Testis (tissue), 5 donors: ENCODE measurements around the gene MTPN. TPM values are rescaled to one million over a fixed set of nuclear protein-coding genes. Genes with fewer than 3 reads are reported as not detected.

ENCODE experiments used
- DNase-seq: peaks from one replicate; pipeline ENCODE4 v3.0.0-alpha.2; 2019
- H3K27ac ChIP-seq, 2 donors: fragments of 200-600 bp; sonication (generic); one replicate each; pipeline ENCODE4 v1.5.1; 2019
- H3K27me3 ChIP-seq: fragments of 200-600 bp; sonication (generic); one replicate; pipeline ENCODE4 v1.5.1; 2019
- H3K36me3 ChIP-seq: fragments of 200-600 bp; sonication (generic); one replicate; pipeline ENCODE4 v1.5.1; 2017; ENCODE audit warnings: low read depth; ENCODE audit errors: missing control alignments
- H3K4me1 ChIP-seq: fragments of 200-600 bp; sonication (generic); one replicate; pipeline ENCODE4 v1.5.1; 2019
- H3K4me3 ChIP-seq, 2 donors: fragments of 200-600 bp; sonication (generic); one replicate each; pipeline ENCODE4 v1.5.1; 2017 to 2019
- H3K9me3 ChIP-seq: fragments of 200-600 bp; sonication (generic); one replicate; pipeline ENCODE4 v1.5.1; 2017
- CTCF ChIP-seq, 3 experiments: fragments of 450-650 bp in 2 of 3; fragments of 200-600 bp in 1 of 3; sonication (generic) in 1 of 3; IDR thresholded peaks; one replicate each; pipeline ENCODE4 v1.5.1; 2016 to 2019; ENCODE audit warnings: antibody characterized with exemption in 3 of 3, mild to moderate bottlenecking in 2 of 3, moderate library complexity in 1 of 3
- POLR2A ChIP-seq: fragments of 450-650 bp; IDR thresholded peaks from one replicate; pipeline ENCODE4 v1.6.1; 2017; ENCODE audit warnings: antibody characterized with exemption, mild to moderate bottlenecking, moderate library complexity
- WGBS, 2 donors: methylation state at CpG; one replicate each; pipeline ENCODE4 v1.1.5; 2018; 5-methylcytosine and 5-hydroxymethylcytosine counted together
- intact Hi-C: fragments of 100-400 bp; cut with DNase I; formaldehyde crosslinking; loops from one replicate; pipeline ENCODE4 v1.15.1; 2023; ENCODE audit warnings: low total_unique reads
- long read RNA-seq, 2 donors: transcript quantifications; one replicate each; lab custom pipeline, GENCODE V29; 2026
- polyA plus RNA-seq: library from polyadenylated mRNA; stranded (reverse); fragments of 350-450 nt; fragmentation: Illumina TruSeq; extraction: RNeasy Lipid Tissue Mini Kit (QIAGEN cat#74804); gene quantifications from one replicate; pipeline ENCODE4 v1.2.3, GENCODE V29; 2014; ENCODE audit warnings: low read depth, low replicate concordance; ENCODE audit not compliant: insufficient read depth
- total RNA-seq, 2 donors: library from RNA; depleted of rRNA; stranded (reverse); fragments of >200 nt; gene quantifications; one replicate each; pipeline ENCODE4 v1.2.3, GENCODE V29; 2016

MTPN gene
- 100 to 1,000 TPM; 141 to 144 TPM for total RNA-seq
- polyA plus RNA-seq, result 142 TPM
- long read RNA-seq, donor 1, transcript MTPN-201 (4 exons, 3,738 nt), result major isoform, 71 of 71 reads
- long read RNA-seq, donor 1, partial matches to known transcripts, result 0 of 71 reads
- long read RNA-seq, donor 1, other reads (novel, unspliced or antisense), result 0 of 71 reads
- long read RNA-seq, donor 2, transcript MTPN-201 (4 exons, 3,738 nt), result major isoform, 52 of 52 reads
- long read RNA-seq, donor 2, partial matches to known transcripts, result 0 of 52 reads
- long read RNA-seq, donor 2, other reads (novel, unspliced or antisense), result 0 of 52 reads

GRCh38 chr7:135977007-135977741 lies at the start of gene MTPN:
TSS of gene MTPN (minus strand) at chr7:135977359. CDS start at chr7:135977100, 259 bp downstream.
- TF ChIP-seq POLR2A, result no peak
- peak in 1 of 3 experiments; percentile 5 for TF ChIP-seq CTCF (IDR thresholded peaks at IDR 0.05)
- H3K36me3 ChIP-seq, result no peaks in the 10 kb centered on the region
- peaks cover 19% of the 10 kb centered on the region for H3K4me1 ChIP-seq
- intact Hi-C loops, result no loop called here
- peak within 1 kb of the TSS; percentile 80 to 90 for H3K27ac ChIP-seq
- no peaks in the 10 kb centered on the region for H3K27me3 ChIP-seq
- peak; percentile 99 for DNase-seq
- H3K9me3 ChIP-seq, result no peaks in the 10 kb centered on the region
- WGBS, 2 donors, result 0 to 1% methylated on average over 40 to 47 of the region's 47 CpGs
- H3K4me3 ChIP-seq, result peak within 1 kb of the TSS; percentile 94 to 96

- TF ChIP-seq CTCF (IDR thresholded peaks at IDR 0.05) (no peak), POLR2A (no peak)
- Histone ChIP-seq H3K4me1 (no peaks in the 10 kb centered on the region), H3K36me3 (no peaks in the 10 kb centered on the region), H3K4me3 (no peak overlapping the region), H3K27me3 (no peaks in the 10 kb centered on the region), H3K27ac (no peak overlapping the region), H3K9me3 (no peaks in the 10 kb centered on the region)
- intact Hi-C loops, result no loop called here
- 80 to 85% methylated on average over 2 of the region's 2 CpGs for WGBS, 2 donors
- DNase-seq, result no peak
Observed at GRCh38 chr7:136026209-136026608, 49.0 kb upstream of the MTPN start.

- no peak for TF ChIP-seq CTCF (IDR thresholded peaks at IDR 0.05)
- TF ChIP-seq POLR2A, result no peak
- whole genome bisulfite sequencing, 2 donors, result 91 to 98% methylated on average over 2 of the region's 2 CpGs
- intact Hi-C loops, result no loop called here
- Histone ChIP-seq H3K4me3 (no peak overlapping the region), H3K27ac (no peak overlapping the region), H3K4me1 (no peaks in the 10 kb centered on the region), H3K36me3 (no peaks in the 10 kb centered on the region), H3K9me3 (no peaks in the 10 kb centered on the region), H3K27me3 (no peaks in the 10 kb centered on the region)
- DNase-seq, result no peak
Observed at GRCh38 chr7:136023134-136023869, 46.1 kb upstream of the MTPN start.

- no peaks in the 10 kb centered on the region for H3K9me3 ChIP-seq
- H3K36me3 ChIP-seq, result no peaks in the 10 kb centered on the region
- intact Hi-C loops, result no loop called here
- DNase-seq, result no peak
- TF ChIP-seq CTCF (IDR thresholded peaks at IDR 0.05) (no peak), POLR2A (no peak)
- no peak overlapping the region for H3K27ac ChIP-seq
- H3K4me3 ChIP-seq, result no peak overlapping the region
- no peaks in the 10 kb centered on the region for H3K4me1 ChIP-seq
- H3K27me3 ChIP-seq, result no peaks in the 10 kb centered on the region
- WGBS, 2 donors, result 89 to 94% methylated on average over 1 of the region's 1 CpG
Observed at GRCh38 chr7:136020556-136020955, 43.4 kb upstream of the MTPN start.
